ENCODE data around the gene MYO5C. TPM values are rescaled to one million over a fixed set of nuclear protein-coding genes. Genes with fewer than 3 reads are reported as not detected.
A peak's percentile ranks its signal among the peaks of the same experiment; 100 is the strongest.

The MYO5C gene
- total and polyA plus RNA-seq, 10 of the 15 experiments (the other 5 are each of a cell fraction or from before 2014, with no cell fraction given): 0.29 to 1.3 (median 0.75) TPM

DNA sequence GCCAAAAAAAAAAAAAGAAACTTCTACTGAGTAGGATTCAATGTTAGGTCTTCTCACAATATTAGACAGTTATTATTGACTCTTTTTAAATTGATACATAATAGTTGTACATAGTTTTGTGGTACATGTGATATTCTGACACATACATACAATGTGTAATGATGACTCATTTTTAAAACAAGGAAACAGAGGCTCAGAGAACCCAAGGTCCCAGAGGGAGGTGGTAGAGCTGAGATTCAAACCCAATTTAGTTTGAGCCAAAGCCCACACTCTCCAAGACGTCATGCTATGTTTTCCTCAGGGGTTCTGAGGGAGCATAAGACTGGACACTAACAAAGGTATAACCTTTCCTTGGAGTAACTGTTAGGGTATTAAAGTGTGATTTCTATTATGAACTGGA, 40.6 kb downstream of the MYO5C start:
- Histone ChIP-seq H3K27me3 (replicated peaks in 1 of 2; ENCODE audit: control insufficient read depth in 2 of 2, insufficient read depth in 2 of 2, low read length in 1 of 2) (no peaks in the 10 kb centered on the region), H3K4me3 (no peak overlapping the region), H4K20me1 (ENCODE audit: control insufficient read depth, insufficient read depth) (no peaks in the 10 kb centered on the region), H3K9ac (ENCODE audit: control insufficient read depth, insufficient read depth, low read length) (no peak overlapping the region), H3K4me2 (ENCODE audit: control insufficient read depth, insufficient read depth) (no peak overlapping the region), H3K9me3 (replicated peaks; ENCODE audit: control insufficient read depth, insufficient read depth, low read length) (no peaks in the 10 kb centered on the region), H3K4me1 (ENCODE audit: control insufficient read depth, insufficient read depth, low read length) (peaks cover 9% of the 10 kb centered on the region; the same call in 1 of the 2 replicates), H3K27ac (ENCODE audit: control insufficient read depth, insufficient read depth) (no peak overlapping the region), H2AFZ (ENCODE audit: control insufficient read depth, low read depth, low read length) (no peak overlapping the region), H3K79me2 (ENCODE audit: control insufficient read depth, insufficient read depth, low read length) (no peaks in the 10 kb centered on the region), H3K36me3 (ENCODE audit: control insufficient read depth in 2 of 2, insufficient read depth in 2 of 2, low read length in 1 of 2) (no peaks in the 10 kb centered on the region)
- 0% methylated on average over 1 of the region's 1 CpG for WGBS (ENCODE audit: insufficient coverage, insufficient replicate concordance, low lambda C conversion rate, missing lambda C conversion rate)
- no peak for DNase-seq (ENCODE audit: low read depth, low spot score)
- TF ChIP-seq, protein P1, sequence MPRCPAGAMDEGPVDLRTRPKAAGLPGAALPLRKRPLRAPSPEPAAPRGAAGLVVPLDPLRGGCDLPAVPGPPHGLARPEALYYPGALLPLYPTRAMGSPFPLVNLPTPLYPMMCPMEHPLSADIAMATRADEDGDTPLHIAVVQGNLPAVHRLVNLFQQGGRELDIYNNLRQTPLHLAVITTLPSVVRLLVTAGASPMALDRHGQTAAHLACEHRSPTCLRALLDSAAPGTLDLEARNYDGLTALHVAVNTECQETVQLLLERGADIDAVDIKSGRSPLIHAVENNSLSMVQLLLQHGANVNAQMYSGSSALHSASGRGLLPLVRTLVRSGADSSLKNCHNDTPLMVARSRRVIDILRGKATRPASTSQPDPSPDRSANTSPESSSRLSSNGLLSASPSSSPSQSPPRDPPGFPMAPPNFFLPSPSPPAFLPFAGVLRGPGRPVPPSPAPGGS (IDR thresholded peaks at IDR 0.05; ENCODE audit: borderline replicate concordance, insufficient read depth, low read depth, low read length, poor library complexity, severe bottlenecking): peak; percentile 39
- TF ChIP-seq ZNF622 (IDR thresholded peaks at IDR 0.05) (no peak), PAX8 (IDR thresholded peaks at IDR 0.05) (no peak), KDM1A (IDR thresholded peaks at IDR 0.05; ENCODE audit: borderline replicate concordance) (no peak), SUZ12 (IDR thresholded peaks at IDR 0.05; ENCODE audit: unreplicated experiment) (no peak), EZH2 (IDR thresholded peaks at IDR 0.05; ENCODE audit: borderline replicate concordance, control insufficient read depth, low read depth, low read length) (no peak)
- TF ChIP-seq, protein P2, sequence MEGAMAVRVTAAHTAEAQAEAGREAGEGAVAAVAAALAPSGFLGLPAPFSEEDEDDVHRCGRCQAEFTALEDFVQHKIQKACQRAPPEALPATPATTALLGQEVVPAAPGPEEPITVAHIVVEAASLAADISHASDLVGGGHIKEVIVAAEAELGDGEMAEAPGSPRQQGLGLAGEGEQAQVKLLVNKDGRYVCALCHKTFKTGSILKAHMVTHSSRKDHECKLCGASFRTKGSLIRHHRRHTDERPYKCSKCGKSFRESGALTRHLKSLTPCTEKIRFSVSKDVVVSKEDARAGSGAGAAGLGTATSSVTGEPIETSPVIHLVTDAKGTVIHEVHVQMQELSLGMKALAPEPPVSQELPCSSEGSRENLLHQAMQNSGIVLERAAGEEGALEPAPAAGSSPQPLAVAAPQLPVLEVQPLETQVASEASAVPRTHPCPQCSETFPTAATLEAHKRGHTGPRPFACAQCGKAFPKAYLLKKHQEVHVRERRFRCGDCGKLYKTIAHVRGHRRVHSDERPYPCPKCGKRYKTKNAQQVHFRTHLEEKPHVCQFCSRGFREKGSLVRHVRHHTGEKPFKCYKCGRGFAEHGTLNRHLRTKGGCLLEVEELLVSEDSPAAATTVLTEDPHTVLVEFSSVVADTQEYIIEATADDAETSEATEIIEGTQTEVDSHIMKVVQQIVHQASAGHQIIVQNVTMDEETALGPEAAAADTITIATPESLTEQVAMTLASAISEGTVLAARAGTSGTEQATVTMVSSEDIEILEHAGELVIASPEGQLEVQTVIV (IDR thresholded peaks at IDR 0.05; ENCODE audit: borderline replicate concordance, partially characterized antibody): no peak
- TF ChIP-seq, protein P3, sequence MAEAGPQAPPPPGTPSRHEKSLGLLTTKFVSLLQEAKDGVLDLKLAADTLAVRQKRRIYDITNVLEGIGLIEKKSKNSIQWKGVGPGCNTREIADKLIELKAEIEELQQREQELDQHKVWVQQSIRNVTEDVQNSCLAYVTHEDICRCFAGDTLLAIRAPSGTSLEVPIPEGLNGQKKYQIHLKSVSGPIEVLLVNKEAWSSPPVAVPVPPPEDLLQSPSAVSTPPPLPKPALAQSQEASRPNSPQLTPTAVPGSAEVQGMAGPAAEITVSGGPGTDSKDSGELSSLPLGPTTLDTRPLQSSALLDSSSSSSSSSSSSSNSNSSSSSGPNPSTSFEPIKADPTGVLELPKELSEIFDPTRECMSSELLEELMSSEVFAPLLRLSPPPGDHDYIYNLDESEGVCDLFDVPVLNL (IDR thresholded peaks at IDR 0.05; ENCODE audit: low read depth, low read length): no peak
- peak; percentile 66 for ATAC-seq
- in situ Hi-C loops (cut with MboI) (no loop called here), intact Hi-C loops (cut with micrococcal nuclease; ENCODE audit: unreplicated experiment) (loop anchor here (5.0 kb wide), 2 partner anchors 212 to 312 kb away; partner anchors contain the start of gene ARPP19)
- ChIA-PET CTCF (interaction anchor here (0.6 to 10.5 kb wide), 13 partner anchors 9 to 483 kb away, joined by 3 to 191 read pairs (median 7); partner anchors contain the start of gene ARPP19), SMC1A (ENCODE audit: uncharacterized antibody, unreplicated experiment) (interaction anchor here (0.6 to 10.7 kb wide), 17 partner anchors 11 to 524 kb away, joined by 3 to 143 read pairs (median 6); no protein-coding TSS in a partner anchor), POLR2A (no interaction called here), RAD21 (ENCODE audit: unreplicated experiment) (interaction anchor here (0.7 to 11.0 kb wide), 12 partner anchors 22 to 478 kb away, joined by 3 to 121 read pairs (median 4); no protein-coding TSS in a partner anchor)
- BruUV-seq (replicated peaks): no TSS peak
- peak; percentile 56 for FAIRE-seq

Measured in GM12878 (cell line).